PC-3 (cell line): ENCODE results near the gene RER1. TPM values are rescaled to one million over a fixed set of nuclear protein-coding genes. Genes with fewer than 3 reads are reported as not detected.

Experiments
- ATAC-seq: fragments of 200-7000 bp; cut with Tn5 transposase; 2 replicates; pipeline ENCODE4 v1.9.1; 2020; ENCODE audit warnings: mild to moderate bottlenecking, moderate library complexity
- BruUV-seq: library from RNA; stranded (reverse); fragments of 400-500 nt; replicated peaks from 2 replicates; lab custom pipeline; 2021; lab: Mats Ljungman, UMichigan
- CTCF ChIA-PET: fragments of 300-600 bp; sonication (Branson Sonifier 250); formaldehyde crosslinking; loops from one replicate; lab custom pipeline; 2022; ENCODE audit warnings: antibody characterized with exemption; lab: Charles Lee
- POLR2A ChIA-PET: fragments of 300-600 bp; sonication (Branson Sonifier 250); formaldehyde crosslinking; loops from one replicate; lab custom pipeline; 2022; ENCODE audit warnings: antibody characterized with exemption; ENCODE audit not compliant: unreplicated experiment; lab: Charles Lee
- DNase-seq: peaks from one replicate; pipeline ENCODE4 v3.0.0-alpha.2; 2015
- H2AFZ ChIP-seq: fragments of 300-600 bp; sonication (generic); 2 replicates; pipeline ENCODE4 v1.6.0; 2016; ENCODE audit warnings: antibody characterized with exemption, low read length
- H3F3A ChIP-seq: fragments of 300-600 bp; sonication (generic); one replicate; pipeline ENCODE4 v1.6.0; 2017; ENCODE audit warnings: antibody characterized with exemption, low read length, control low read depth, mild to moderate bottlenecking; ENCODE audit not compliant: unreplicated experiment
- H3K27ac ChIP-seq: fragments of 300-600 bp; sonication (generic); 2 replicates; pipeline ENCODE4 v1.5.1; 2016; ENCODE audit warnings: mild to moderate bottlenecking, low read length
- H3K27me3 ChIP-seq: fragments of 300-600 bp; sonication (generic); 2 replicates; pipeline ENCODE4 v1.6.1; 2016; ENCODE audit warnings: low read length, mixed read lengths
- H3K36me3 ChIP-seq: fragments of 300-600 bp; sonication (generic); 2 replicates; pipeline ENCODE4 v1.6.1; 2016; ENCODE audit warnings: low read depth, mixed run types, low read length, mixed read lengths
- H3K4me1 ChIP-seq: fragments of 300-600 bp; sonication (generic); 2 replicates; pipeline ENCODE4 v1.5.1; 2016; ENCODE audit warnings: low read length; ENCODE audit not compliant: insufficient read depth
- H3K4me2 ChIP-seq: fragments of 300-600 bp; sonication (generic); 2 replicates; pipeline ENCODE4 v1.6.0; 2016; ENCODE audit warnings: low read length
- H3K4me3 ChIP-seq: fragments of 300-600 bp; sonication (generic); 2 replicates; pipeline ENCODE4 v1.5.1; 2016; ENCODE audit warnings: mild to moderate bottlenecking, low read length, mixed read lengths
- H3K79me2 ChIP-seq: fragments of 300-600 bp; sonication (generic); 2 replicates; pipeline ENCODE4 v1.6.1; 2017; ENCODE audit warnings: low read length, mixed read lengths
- H3K9ac ChIP-seq: fragments of 300-600 bp; sonication (generic); 2 replicates; pipeline ENCODE4 v1.6.0; 2016; ENCODE audit warnings: mild to moderate bottlenecking, low read length
- H3K9me2 ChIP-seq: fragments of 300-600 bp; sonication (generic); replicated peaks from 2 replicates; pipeline ENCODE4 v1.6.1; 2016; ENCODE audit warnings: mixed run types, low read length, mixed read lengths
- H3K9me3 ChIP-seq: fragments of 300-600 bp; sonication (generic); 2 replicates; pipeline ENCODE4 v1.6.1; 2016; ENCODE audit warnings: low read length, mixed read lengths
- H4K20me1 ChIP-seq: fragments of 300-600 bp; sonication (generic); 2 replicates; pipeline ENCODE4 v1.6.1; 2016; ENCODE audit warnings: low read length, mixed read lengths
- EZH2 ChIP-seq: fragments of 300-600 bp; sonication (generic); IDR thresholded peaks from one replicate; pipeline ENCODE4 v1.6.1; 2017; ENCODE audit warnings: antibody characterized with exemption, mild to moderate bottlenecking, low read length; ENCODE audit not compliant: unreplicated experiment
- EZH2phosphoT487 ChIP-seq: fragments of 300-600 bp; sonication (generic); IDR thresholded peaks from 2 replicates; pipeline ENCODE4 v1.6.1; 2018; ENCODE audit warnings: mild to moderate bottlenecking, antibody characterized with exemption, low read length, borderline replicate concordance
- intact Hi-C: fragments of 100-400 bp; cut with micrococcal nuclease; formaldehyde crosslinking; loops from 2 replicates; pipeline ENCODE4 v1.9.0; 2023
- total RNA-seq: library from RNA; depleted of rRNA; stranded (reverse); fragments of >200 nt; gene quantifications from 2 replicates; pipeline ENCODE4 v1.2.3, GENCODE V29; 2014
- TF ChIP-seq, protein P1 (sequence below): fragments of 300-600 bp; sonication (generic); conservative IDR thresholded peaks from 2 replicates; pipeline ENCODE4 v1.5.1; 2017; ENCODE audit warnings: antibody characterized with exemption, low read depth, mild to moderate bottlenecking, low read length

The RER1 gene
- total RNA-seq, 1 experiment from 2014 or later: 160 TPM

DNA sequence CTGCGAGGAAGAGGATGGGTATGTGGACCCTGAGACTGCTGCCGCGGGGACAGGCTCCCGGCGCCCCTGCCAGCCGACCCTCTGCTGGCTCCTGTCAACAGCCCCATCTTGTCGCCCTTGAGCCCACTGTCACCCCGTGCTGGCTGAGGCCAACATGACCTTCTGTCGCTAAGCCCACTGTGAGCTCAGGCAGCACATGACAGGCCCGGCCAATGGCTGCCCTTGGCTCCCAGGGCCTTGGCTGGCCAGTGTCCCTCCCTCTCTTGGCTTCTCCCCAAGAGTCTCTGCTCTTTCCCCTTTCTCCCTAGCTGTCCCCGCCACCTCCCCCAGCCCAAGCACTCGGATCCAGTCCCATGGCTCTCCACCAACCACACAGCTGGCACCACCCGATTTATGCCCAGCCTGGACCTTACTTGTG is 17.2 kb downstream of the RER1 start:
- no TSS peak for BruUV-seq
- peaks cover 22% of the 10 kb centered on the region for H3K79me2 ChIP-seq
- no peak for ATAC-seq

DNA sequence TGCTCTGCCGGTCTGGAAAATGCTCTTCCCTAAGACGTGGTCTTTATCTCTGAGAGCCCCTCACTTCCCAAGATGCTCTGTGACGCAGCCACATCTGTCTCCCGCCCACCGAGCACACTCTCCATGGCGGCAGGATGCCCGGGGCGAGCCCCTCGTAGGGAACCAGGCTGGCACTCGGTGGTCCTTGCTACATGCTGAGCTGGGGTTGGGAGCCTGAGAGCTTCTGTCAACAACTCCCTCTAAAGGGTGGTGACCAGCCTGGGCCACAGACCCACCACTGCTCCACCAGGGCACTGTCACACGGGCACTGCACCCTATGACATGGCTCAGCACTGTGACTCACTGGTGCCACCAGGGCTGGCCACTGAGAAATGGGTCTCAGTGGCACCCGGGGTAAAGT is 18.1 kb downstream of the RER1 start:
- ChIA-PET CTCF (no interaction called here), POLR2A (no interaction called here)

More for the DNA sequence above, 17.2 kb downstream of the RER1 start:
- H3F3A ChIP-seq: no peaks in the 10 kb centered on the region
- ChIA-PET CTCF (no interaction called here), POLR2A (no interaction called here)
- H3K27ac ChIP-seq: no peak overlapping the region
- H2AFZ ChIP-seq: no peak overlapping the region
- H3K9me3 ChIP-seq: no peaks in the 10 kb centered on the region
- H3K4me1 ChIP-seq: peaks cover 16% of the 10 kb centered on the region
- no peaks in the 10 kb centered on the region for H3K9me2 ChIP-seq
- H3K4me3 ChIP-seq: no peak overlapping the region
- H3K36me3 ChIP-seq: peaks cover 19% of the 10 kb centered on the region
- intact Hi-C loops: no loop called here
- TF ChIP-seq, protein P1, sequence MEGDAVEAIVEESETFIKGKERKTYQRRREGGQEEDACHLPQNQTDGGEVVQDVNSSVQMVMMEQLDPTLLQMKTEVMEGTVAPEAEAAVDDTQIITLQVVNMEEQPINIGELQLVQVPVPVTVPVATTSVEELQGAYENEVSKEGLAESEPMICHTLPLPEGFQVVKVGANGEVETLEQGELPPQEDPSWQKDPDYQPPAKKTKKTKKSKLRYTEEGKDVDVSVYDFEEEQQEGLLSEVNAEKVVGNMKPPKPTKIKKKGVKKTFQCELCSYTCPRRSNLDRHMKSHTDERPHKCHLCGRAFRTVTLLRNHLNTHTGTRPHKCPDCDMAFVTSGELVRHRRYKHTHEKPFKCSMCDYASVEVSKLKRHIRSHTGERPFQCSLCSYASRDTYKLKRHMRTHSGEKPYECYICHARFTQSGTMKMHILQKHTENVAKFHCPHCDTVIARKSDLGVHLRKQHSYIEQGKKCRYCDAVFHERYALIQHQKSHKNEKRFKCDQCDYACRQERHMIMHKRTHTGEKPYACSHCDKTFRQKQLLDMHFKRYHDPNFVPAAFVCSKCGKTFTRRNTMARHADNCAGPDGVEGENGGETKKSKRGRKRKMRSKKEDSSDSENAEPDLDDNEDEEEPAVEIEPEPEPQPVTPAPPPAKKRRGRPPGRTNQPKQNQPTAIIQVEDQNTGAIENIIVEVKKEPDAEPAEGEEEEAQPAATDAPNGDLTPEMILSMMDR: no peak
- TF ChIP-seq EZH2phosphoT487: no peak
- TF ChIP-seq EZH2: no peak
- H3K4me2 ChIP-seq: no peak overlapping the region
- no peaks in the 10 kb centered on the region for H3K27me3 ChIP-seq
- DNase-seq: no peak
- no peak overlapping the region for H3K9ac ChIP-seq
- no peaks in the 10 kb centered on the region for H4K20me1 ChIP-seq

More for the DNA sequence above, 18.1 kb downstream of the RER1 start:
- no peaks in the 10 kb centered on the region for H3K9me3 ChIP-seq
- H3K4me3 ChIP-seq: no peak overlapping the region
- no peak overlapping the region for H3K27ac ChIP-seq
- peaks cover 23% of the 10 kb centered on the region for H3K79me2 ChIP-seq
- H3K4me1 ChIP-seq: peaks cover 25% of the 10 kb centered on the region
- no peaks in the 10 kb centered on the region for H3K27me3 ChIP-seq
- intact Hi-C loops: loop anchor here (5.0 to 10.0 kb wide), 2 partner anchors 235 to 1013 kb away; no protein-coding TSS in a partner anchor
- no TSS peak for BruUV-seq
- TF ChIP-seq, protein P1: no peak
- TF ChIP-seq EZH2 (no peak), EZH2phosphoT487 (no peak)
- no peak overlapping the region for H3K9ac ChIP-seq
- H3K9me2 ChIP-seq: no peaks in the 10 kb centered on the region
- no peaks in the 10 kb centered on the region for H3F3A ChIP-seq
- H3K36me3 ChIP-seq: peaks cover 10% of the 10 kb centered on the region; the same call in 1 of the 2 replicates
- no peak overlapping the region for H3K4me2 ChIP-seq
- ATAC-seq: no peak
- no peak overlapping the region for H2AFZ ChIP-seq
- DNase-seq: no peak
- no peaks in the 10 kb centered on the region for H4K20me1 ChIP-seq
